Transverse colon (tissue), 4 donors: Measurements from ENCODE around the gene TTC36. TPM values are rescaled to one million over a fixed set of nuclear protein-coding genes. Genes with fewer than 3 reads are reported as not detected.

Source experiments
- DNase-seq: peaks from one replicate; pipeline ENCODE4 v3.0.0-alpha.2; 2019
- H3K27ac ChIP-seq, 4 donors: fragments of 200-600 bp; sonication (generic); 2 replicates each; pipeline ENCODE4 v1.5.1; 2016 to 2018; ENCODE audit warnings: inconsistent platforms in 4 of 4
- H3K27me3 ChIP-seq: fragments of 200-600 bp; sonication (generic); 2 replicates; pipeline ENCODE4 v1.5.1; 2017; ENCODE audit warnings: inconsistent platforms
- H3K36me3 ChIP-seq, 4 donors: fragments of 200-600 bp; sonication (generic); 2 replicates each; pipeline ENCODE4 v1.5.1; 2017 to 2019; ENCODE audit warnings: inconsistent platforms in 4 of 4
- H3K4me1 ChIP-seq, 4 donors: fragments of 200-600 bp; sonication (generic); 2 replicates each; pipeline ENCODE4 v1.5.1; 2017 to 2020; ENCODE audit warnings: inconsistent platforms in 4 of 4
- H3K4me3 ChIP-seq, 4 donors: fragments of 200-600 bp; sonication (generic); 1 replicate in 1 of 4; 2 replicates in 3 of 4; pipeline versions ENCODE4 v1.5.1 to v1.6.1; 2017 to 2019; ENCODE audit warnings: inconsistent platforms in 4 of 4
- H3K9me3 ChIP-seq, 2 donors: fragments of 200-600 bp; sonication (generic); 2 replicates each; pipeline ENCODE4 v1.5.1; 2017 to 2019; ENCODE audit warnings: inconsistent platforms in 2 of 2
- EP300 ChIP-seq: sonication (generic); formaldehyde crosslinking; IDR thresholded peaks from one replicate; pipeline ENCODE4 v1.6.1; 2017; ENCODE audit warnings: antibody characterized with exemption, low read depth
- POLR2A ChIP-seq: fragments of 450-650 bp; IDR thresholded peaks from one replicate; pipeline ENCODE4 v1.6.1; 2016; ENCODE audit warnings: antibody characterized with exemption, mild to moderate bottlenecking, moderate library complexity
- POLR2AphosphoS5 ChIP-seq, 3 donors: sonication (generic); formaldehyde crosslinking; IDR thresholded peaks; one replicate each; pipeline ENCODE4 v1.6.1; 2016; ENCODE audit warnings: antibody characterized with exemption in 3 of 3
- WGBS, 2 donors: methylation state at CpG; one replicate each; pipeline ENCODE4 v1.1.5; 2018; ENCODE audit warnings: low coverage in 1 of 2; 5-methylcytosine and 5-hydroxymethylcytosine counted together
- in situ Hi-C, 4 donors: fragments of 200-750 bp; cut with MboI; loops; one replicate each; pipeline versions ENCODE4 v1.15.0 to v1.15.1; 2017; ENCODE audit warnings: low sequenced_read_pairs in 3 of 4, low pct_ligation_motif_present in 1 of 4, low pct_unique_long_range_greater_than_20kb in 1 of 4
- intact Hi-C: fragments of 100-400 bp; cut with DNase I; formaldehyde crosslinking; loops from one replicate; pipeline ENCODE4 v1.15.1; 2023; ENCODE audit warnings: low total_unique reads
- total RNA-seq, 4 donors: library from RNA; depleted of rRNA; stranded (reverse); fragments of >200 nt; gene quantifications; one replicate each; pipeline ENCODE4 v1.1.0, GENCODE V29; 2016
- TF ChIP-seq, protein P1 (sequence below), 5 experiments: fragments of 200-600 bp in 3 of 5; fragments of 450-650 bp in 2 of 5; sonication (generic) in 3 of 5; IDR thresholded peaks; 1 replicate in 2 of 5; 2 replicates in 3 of 5; pipeline ENCODE4 v1.5.1; 2016 to 2017; ENCODE audit warnings: antibody characterized with exemption in 5 of 5, inconsistent platforms in 3 of 5, mild to moderate bottlenecking in 2 of 5, moderate library complexity in 1 of 5

TTC36 gene
- total RNA-seq, 4 donors from 2014 or later: 2.2 to 17.9 TPM; not detected in 2

DNA sequence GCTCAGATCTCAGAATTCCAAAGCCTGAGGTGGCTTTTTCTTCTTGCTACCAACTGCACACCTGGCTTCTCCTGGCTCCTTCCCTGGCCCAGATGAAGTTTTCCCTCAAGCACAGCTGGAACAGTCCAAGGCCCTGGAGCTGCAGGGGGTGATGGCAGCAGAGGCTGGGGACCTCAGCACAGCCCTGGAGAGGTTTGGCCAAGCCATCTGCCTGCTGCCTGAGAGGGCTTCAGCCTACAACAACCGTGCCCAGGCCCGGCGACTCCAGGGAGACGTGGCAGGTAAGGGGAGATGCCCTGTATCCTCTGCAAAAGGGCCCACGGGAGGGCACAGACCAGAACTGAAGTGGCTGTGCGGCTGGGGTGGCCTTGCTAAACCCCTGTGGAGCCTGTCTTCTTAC is 1.2 kb downstream of the TTC36 start:
- intact Hi-C loops: no loop called here
- no peak for DNase-seq
- WGBS, 2 donors: 93% methylated on average over 6 of the region's 6 CpGs; no CpG with 5 or more reads in 1 of the 2 donors
- no peaks in the 10 kb centered on the region for H3K27me3 ChIP-seq
- in situ Hi-C loops: no loop called here
- H3K4me3 ChIP-seq: no peak overlapping the region
- TF ChIP-seq POLR2A (no peak), POLR2AphosphoS5 (IDR thresholded peaks at IDR 0.05) (no peak), EP300 (no peak)
- TF ChIP-seq, protein P1, sequence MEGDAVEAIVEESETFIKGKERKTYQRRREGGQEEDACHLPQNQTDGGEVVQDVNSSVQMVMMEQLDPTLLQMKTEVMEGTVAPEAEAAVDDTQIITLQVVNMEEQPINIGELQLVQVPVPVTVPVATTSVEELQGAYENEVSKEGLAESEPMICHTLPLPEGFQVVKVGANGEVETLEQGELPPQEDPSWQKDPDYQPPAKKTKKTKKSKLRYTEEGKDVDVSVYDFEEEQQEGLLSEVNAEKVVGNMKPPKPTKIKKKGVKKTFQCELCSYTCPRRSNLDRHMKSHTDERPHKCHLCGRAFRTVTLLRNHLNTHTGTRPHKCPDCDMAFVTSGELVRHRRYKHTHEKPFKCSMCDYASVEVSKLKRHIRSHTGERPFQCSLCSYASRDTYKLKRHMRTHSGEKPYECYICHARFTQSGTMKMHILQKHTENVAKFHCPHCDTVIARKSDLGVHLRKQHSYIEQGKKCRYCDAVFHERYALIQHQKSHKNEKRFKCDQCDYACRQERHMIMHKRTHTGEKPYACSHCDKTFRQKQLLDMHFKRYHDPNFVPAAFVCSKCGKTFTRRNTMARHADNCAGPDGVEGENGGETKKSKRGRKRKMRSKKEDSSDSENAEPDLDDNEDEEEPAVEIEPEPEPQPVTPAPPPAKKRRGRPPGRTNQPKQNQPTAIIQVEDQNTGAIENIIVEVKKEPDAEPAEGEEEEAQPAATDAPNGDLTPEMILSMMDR (IDR thresholded peaks at IDR 0.05): no peak
- H3K36me3 ChIP-seq: peaks cover 0 to 5% (median 0%) of the 10 kb centered on the region in 4 donors
- H3K27ac ChIP-seq: no peak overlapping the region
- no peaks in the 10 kb centered on the region for H3K9me3 ChIP-seq
- peaks cover 9 to 30% (median 23%) of the 10 kb centered on the region in 4 donors for H3K4me1 ChIP-seq

DNA sequence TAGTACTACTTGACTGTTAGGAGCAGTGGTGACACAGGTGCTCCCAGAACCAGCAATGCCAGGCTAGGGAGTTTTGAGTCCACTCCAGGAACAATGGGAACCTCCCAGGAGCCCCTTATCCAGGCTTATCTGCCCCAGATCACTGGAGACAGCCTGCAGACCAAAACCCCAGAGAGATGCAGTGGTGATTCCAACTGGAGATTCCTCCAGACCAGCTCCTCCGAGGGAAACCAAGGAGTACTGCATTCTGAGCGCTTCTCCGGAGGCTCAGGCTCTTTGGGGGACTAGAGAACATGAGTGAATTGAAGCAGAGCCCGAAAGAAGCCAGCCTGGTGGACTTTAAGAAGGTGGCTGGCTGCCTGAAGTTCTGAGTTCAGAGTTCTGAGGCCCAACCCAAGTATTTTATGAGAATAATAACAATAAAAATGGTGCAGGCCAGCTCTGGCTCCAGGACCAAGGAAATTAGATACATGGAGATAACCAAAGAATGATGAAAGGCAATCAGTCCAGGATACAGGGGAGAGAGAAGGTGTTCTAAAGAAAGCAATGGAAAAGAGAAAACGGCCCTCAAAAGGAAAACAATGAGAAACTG is 2.4 kb downstream of the TTC36 start:
- TF ChIP-seq POLR2AphosphoS5 (IDR thresholded peaks at IDR 0.05) (no peak), POLR2A (no peak), EP300 (no peak)
- H3K36me3 ChIP-seq: no peaks in the 10 kb centered on the region
- H3K4me1 ChIP-seq: peaks cover 9 to 30% (median 23%) of the 10 kb centered on the region in 4 donors
- H3K27me3 ChIP-seq: no peaks in the 10 kb centered on the region
- in situ Hi-C loops: no loop called here
- intact Hi-C loops: no loop called here
- H3K27ac ChIP-seq: peak overlapping the region in 3 of 4 donors; percentile 76 to 86 (median 83)
- DNase-seq: no peak
- H3K9me3 ChIP-seq: no peaks in the 10 kb centered on the region
- 66 to 76% methylated on average over 2 to 5 of the region's 5 CpGs for WGBS, 2 donors
- peak overlapping the region in 2 of 4 donors; percentile 66 to 84 for H3K4me3 ChIP-seq

DNA sequence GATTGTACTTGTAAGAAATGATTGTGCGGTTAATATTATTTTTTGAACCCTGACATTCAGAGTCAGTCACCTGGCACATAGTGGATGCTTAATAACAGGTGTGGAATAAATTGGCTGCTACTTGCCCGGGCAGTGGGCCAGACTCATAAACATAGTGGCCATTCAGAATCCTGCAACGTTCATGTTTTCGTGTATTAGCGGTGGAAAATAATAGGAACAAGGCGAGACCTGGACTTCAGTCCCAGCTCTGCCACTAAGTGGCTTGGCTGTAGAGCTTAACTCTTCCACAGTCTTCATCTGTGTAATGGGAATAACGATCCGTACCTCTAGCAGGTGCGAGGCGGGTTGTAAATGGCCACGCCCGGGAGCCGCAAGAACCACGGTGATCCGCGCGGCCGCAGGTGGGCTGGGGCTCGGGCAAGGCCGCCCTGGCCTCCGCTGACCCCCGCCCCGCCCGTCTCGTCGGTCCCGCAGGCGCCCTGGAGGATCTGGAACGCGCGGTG is 3.0 kb downstream of the TTC36 start:
- WGBS, 2 donors: 7 to 18% methylated on average over 6 to 17 of the region's 31 CpGs
- Histone ChIP-seq H3K27ac (peak overlapping the region; percentile 72 to 86 (median 80)), H3K9me3 (no peaks in the 10 kb centered on the region), H3K27me3 (no peaks in the 10 kb centered on the region), H3K4me3 (peak overlapping the region; percentile 64 to 84 (median 68)), H3K36me3 (no peaks in the 10 kb centered on the region), H3K4me1 (peaks cover 9 to 30% (median 23%) of the 10 kb centered on the region in 4 donors)
- peak; percentile 60 for DNase-seq
- intact Hi-C loops (no loop called here), in situ Hi-C loops (no loop called here)
- no peak for TF ChIP-seq POLR2A

DNA sequence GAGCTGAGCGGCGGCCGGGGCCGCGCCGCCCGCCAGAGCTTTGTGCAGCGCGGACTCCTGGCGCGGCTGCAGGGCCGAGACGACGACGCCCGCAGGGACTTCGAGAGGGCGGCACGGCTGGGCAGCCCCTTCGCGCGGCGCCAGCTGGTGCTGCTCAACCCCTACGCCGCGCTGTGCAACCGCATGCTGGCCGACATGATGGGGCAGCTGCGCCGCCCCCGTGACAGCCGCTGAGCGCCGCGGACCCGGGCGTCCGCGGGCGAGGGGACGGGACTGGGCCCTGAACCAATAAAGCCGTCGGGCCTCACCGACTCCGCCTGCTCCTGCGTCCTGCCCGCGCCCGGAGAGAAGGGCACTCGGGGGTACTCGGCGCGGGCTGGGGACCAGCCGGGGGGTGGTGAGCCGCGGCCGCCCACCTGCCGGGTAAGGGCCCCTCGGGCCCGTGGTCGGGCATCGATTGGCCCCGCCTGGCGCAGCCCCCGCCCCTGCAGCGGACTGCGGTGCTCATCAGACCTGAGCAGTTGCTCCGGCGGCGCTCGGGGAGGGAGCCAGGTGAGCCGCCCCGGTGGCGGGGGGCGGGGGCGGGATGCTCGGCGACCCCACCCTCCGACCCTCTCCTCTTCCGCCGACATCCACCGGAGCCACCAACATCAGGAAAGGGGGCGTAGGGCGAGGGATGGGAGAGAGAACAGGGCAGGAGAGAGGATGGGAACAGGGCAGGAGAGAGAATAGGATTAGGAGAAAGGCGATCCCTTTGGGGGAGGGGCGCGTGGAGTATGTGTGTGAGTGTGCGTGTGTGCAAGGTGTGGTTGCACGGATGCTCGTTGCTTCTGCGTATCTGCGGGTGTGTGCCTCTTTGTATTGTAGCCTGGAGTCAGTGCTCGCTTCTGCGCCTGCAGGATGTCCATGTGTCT is 3.7 kb downstream of the TTC36 start, which contains the start of gene TMEM25:
Gene TMEM25 (plus strand): TSS at position 510 of the 914 bp plus-strand sequence. CDS start 610 bp downstream, outside the sequence.
- Histone ChIP-seq H3K27ac (peak within 1 kb of the TSS; percentile 72 to 86 (median 80)), H3K9me3 (no peaks in the 10 kb centered on the region), H3K4me3 (peak within 1 kb of the TSS; percentile 64 to 84 (median 68)), H3K4me1 (peaks cover 9 to 30% (median 23%) of the 10 kb centered on the region in 4 donors), H3K36me3 (no peaks in the 10 kb centered on the region), H3K27me3 (no peaks in the 10 kb centered on the region)
- 0 to 2% methylated on average over 1 to 92 of the region's 94 CpGs for WGBS, 2 donors
- intact Hi-C loops: no loop called here
- peak in 1 of 3 donors; percentile 44 for TF ChIP-seq POLR2AphosphoS5 (IDR thresholded peaks at IDR 0.05)
- peak; percentile 44 for TF ChIP-seq POLR2A
- TF ChIP-seq, protein P1 (IDR thresholded peaks at IDR 0.05): no peak
- TF ChIP-seq EP300: no peak
- DNase-seq: peak; percentile 71
- in situ Hi-C loops: no loop called here
